NCI-H1930 (cell line): Measurements from ENCODE around the gene CASKIN1.

Experiments used
- DNase-seq, 2 experiments: peaks; one replicate each; lab custom pipeline; 2025; lab: John Stamatoyannopoulos, UW

Gene CASKIN1

DNA sequence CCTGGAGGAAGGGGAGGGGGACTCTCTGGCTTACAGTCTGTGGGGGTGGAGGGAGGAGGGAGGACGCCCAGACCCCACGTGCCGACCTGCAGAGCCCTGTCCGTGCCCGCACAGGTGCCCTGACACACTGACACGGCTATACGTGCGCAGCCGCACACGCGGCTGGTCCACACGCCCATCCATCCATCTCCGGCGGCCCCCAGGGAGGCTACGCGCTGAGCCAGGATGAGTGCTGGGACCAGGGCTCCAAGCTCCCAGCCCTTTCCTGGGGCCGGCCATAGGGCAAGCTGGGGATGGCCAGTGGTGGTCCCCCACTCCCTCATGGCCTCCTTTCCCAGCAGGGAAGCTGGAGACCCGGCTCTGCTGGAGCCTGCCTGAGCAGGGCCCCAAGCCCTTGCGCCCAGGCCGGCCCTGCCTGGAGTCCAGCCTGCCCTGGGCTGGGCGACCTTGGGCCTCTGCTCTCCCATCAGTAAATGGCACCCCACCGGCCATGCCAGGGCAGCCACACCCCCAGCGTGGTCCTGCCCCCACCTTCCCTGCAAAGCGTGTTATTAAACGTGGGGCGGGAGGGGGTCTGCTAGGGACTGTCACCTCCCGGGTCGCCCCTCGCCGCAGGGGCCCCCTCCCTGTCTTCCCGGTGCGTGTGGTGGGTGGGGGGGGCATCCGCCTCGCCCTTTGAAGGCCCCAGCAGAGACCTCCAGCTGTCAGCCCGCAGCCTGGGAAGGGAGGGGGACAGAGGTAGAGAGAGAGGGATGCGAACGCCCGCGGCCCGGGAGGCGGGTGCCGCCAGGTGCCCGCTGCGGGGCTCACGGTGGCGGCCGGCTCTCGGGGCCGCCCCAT, 863 bp downstream of the CASKIN1 start:
- no peak for DNase-seq

DNA sequence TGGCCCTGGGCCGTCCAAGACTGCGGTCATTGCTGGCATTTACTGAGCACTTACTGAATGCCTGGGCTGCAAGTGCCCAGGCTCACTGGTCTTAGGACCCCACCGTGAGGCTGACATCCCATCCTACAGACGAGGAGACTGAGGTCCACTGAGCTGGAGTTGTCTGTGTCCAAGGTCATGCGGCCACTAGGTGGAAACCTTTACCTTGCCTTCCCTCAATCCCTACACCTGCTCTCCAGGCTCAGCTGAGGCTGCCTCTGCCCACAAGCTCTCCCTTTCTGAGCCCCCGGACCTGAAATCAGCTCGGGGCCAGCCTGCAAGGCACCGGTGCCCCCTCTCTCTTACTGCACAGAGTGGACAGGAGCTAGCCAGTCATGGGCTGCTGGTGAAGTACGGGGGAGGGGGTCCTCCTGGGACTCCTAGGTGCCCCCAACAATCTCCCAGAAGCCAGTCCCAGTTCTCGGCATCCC, 1.5 kb downstream of the CASKIN1 start:
- peak; percentile 37 to 41 for DNase-seq

DNA sequence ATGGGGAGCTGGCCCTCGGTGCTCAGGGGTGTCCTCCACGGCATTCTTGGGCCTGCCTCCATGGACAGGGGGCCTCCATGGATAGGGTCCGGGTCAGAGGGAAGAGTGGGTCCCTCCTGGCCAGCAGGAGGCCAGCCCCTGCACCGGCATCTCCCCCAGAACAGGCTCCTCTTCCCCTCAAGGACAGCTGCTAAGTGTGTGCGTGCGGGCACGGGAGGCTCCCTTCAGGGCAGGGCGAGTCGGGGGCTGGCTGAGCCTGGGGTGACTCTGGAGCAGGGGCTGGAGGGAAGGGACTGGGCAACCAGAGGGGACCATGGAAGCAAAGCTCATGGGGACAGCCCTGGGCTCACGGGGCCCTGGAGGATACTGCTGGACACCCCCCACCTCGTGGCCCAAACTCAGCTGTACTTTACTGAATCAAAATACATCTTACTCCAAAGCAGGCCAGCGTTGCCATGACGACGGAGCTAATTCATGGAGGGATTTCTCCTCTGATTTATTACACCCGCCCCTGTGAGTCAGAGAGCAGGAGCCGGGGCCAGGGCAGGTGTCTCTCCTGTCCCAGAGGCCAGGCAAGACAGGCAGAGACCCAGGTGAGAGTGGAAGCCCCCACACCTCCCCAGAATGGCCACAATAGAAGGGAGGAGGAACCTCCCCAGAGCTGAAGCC, 2.1 kb downstream of the CASKIN1 start:
- DNase-seq = no peak

DNA sequence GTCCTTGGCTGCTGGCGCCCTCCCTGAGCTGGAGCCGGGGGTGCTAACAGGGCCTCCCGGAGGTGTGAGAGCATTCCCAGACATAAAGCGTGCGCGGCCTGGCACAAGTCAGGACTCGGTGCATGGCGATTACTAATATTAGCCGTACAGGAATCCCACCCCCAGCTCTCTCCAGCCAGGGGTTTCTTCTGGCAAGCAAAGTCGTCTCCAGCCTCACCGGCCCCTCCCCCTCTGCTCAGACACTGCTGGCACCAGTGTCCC, 5.0 kb downstream of the CASKIN1 start:
- no peak for DNase-seq

DNA sequence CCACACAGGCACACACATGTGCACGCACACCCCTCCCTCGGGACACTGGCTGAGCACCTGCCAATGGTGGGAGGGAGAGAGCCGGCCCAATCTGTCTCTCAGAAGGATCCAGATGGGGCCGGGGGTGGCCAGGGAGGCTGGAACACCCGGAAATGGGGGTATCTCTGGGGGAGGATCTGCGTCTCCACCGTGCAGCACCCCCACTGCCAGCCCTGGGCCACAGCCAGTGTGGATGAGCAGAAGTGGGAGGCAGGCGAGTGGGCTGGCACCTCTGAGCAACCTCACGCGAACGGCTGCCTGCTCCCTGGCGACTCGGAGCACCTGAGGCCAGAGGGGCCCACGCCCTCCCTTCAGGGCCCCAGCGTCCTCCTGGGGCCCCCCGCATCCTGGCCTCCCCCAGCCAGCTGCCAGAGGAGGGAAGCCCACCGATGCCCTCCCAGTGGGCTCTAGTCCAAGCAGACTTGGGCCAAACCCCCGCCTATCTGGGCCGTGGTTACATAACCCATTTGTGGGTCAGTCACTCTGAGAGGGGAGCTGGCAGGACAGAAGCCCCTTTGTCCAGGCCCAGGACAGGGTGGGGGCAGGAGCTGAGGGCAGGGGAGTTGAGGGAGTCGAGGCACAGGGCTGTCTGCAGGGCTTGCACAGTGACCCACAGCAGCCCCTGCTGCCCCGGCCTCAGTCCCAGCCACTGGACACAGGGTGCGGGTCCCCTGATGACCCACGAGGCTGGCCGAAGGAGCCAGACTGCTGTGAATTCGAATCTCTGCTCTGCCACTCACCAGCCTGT, 5.6 kb downstream of the CASKIN1 start:
- no peak for DNase-seq

DNA sequence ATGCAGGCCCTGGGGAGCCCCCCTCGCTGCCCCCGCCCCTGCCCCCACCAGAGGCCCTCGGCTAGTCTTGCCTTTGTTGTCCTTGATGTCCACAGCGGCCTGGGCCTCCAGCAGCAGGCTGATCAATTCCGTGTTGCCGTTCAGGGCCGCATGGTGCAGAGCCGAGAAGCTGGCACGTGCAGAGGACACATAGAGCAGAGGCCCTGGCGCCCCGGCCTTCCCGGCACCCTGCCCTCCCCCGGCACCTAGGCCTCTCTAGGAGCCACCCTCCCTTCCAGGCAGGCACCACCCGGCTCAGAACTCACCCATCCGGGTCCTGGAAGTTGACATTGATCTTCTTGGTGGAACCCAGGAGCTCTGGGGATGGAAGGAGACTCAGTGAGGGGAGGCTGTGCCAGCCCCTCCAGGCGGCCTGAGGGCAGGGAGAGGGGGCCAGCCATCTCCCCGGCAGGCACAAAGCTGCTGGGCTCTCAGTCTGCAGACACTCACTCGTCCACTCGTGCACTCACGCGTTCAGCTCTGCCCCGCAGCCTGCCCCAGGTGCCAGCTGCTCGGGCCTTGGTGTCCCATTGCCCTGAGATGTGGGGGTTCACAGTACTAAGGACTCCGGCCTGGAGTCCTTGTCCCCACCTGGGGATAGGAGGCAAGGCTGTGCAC, 6.3 kb downstream of the CASKIN1 start:
- no peak for DNase-seq

DNA sequence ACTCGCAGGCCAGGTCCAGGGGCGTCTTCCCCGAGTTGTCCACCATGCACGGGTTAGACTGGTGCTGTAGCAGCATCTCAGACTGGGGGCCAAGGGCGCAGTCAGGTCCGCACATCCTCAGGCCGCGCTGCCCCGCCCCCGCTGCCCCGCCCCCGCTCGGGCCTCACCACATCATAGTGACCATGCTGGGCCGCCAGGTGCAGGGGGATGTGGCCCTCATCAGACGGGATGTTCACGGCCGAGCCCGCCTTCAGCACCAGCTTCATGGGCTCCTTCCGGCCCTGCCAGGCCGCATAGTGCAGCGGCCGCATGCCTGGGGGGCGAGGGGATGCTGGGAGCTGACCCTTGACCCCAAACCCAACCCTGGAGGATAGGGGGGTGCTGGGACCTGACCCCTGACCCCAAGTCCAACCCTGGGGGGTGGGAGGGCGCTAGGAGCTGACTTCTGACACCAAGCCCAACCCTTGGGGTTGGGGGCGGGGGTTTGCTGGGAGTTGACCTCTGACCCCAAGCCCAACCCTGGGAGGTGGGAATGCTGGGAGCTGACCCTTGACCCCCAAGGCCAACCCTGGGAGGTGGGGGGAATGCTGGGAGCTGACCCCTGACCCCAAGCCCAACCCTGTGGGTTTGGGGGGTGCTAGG, 7.0 kb downstream of the CASKIN1 start:
- DNase-seq = no peak

DNA sequence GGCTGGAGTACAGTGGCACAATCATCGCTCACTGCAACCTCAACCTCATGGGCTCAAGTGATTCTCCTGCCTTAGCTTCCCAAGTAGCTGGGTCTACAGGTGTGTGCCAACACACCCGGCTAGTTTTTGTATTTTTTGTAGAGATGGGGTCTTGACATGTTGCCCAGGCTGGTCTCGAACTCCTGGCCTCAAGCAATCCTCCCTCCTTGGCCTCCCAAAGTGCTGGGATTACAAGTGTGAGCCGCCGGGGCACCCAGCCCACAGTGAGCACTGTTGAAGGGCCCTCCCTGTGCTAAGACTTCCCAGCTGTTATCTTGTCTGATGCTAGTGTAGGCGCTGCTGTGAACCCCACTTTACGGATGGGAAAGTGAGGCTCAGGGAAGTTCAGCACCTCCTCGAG, 8.0 kb downstream of the CASKIN1 start:
- DNase-seq = no peak

DNA sequence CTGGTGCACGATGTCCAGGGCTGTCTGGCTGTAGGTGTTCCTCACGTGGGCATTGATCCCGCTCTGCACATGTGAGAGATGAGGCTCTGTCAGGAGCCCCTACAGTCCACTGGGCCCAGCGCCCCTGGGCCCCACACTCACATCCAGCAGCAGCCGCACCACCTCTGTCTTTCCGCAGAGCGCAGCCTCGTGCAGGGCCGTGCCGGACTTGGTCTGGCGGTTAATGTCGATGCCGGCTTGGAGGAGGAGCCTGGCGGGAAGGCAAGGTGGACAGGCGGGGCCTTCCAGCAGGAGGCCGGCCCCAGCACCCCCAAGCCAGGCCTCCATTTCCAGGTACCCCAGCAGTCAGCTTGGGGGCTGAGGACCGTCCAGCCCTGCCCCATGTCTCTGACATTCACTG, 9.2 kb downstream of the CASKIN1 start:
- no peak for DNase-seq

DNA sequence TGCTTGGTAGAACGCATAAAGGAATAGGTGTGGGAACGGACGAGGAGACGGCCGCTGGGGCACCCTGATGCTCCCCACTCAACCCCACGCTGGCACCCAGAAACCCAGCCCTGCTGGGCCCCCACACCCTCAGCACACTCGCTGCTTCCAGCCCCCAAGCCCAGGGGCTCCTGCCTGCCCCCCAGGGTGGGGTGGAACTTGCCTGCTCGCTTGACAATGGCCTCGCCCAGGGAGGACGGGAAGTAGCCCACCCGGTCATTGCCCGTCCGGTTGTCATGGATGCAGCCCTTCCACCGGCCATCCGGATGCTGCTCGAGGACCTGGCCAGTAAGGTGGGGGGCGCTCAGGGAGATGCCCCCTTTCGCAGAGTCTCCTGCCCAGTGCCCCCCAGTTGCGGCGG, 9.9 kb downstream of the CASKIN1 start:
- no peak for DNase-seq

DNA sequence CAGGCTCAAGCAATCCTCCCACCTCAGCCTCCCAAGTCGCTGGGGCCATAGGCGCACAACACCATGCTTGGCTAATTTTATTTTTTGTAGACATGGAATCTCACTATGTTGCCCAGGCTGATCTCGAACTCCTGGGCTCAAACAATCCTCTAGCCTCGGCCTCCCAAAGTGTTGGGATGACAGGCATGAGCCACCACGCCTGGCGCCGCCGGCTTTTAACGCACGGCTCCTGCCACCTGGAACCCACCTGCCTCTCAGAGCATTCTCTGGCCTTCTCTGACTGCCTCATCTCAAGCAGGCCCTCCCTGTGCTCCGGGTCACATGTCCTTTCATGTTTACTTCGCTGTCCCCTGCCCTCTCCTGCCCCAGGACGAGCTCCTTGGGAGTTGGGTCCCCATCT, 10.3 kb downstream of the CASKIN1 start:
- DNase-seq = no peak

DNA sequence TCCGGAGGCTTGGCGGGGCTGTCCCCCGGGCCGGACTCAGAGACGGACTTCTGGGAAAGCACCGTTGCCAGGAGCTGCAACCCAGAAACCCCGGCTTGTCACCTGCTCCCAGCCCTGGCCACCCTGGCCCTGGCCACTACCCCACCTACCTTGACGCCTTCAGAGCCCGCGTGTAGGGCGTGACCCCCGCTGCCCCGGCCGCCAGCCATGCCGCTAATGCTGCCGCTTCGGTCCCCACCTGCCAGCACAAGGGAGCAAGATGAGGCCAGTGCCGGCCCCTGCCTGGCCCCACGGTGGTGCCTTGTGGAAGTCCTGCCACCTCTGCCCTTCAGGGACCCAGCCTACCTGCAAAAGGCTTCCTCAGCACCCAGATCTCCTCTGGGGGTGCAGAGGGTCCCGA, 11.4 kb downstream of the CASKIN1 start:
- no peak for DNase-seq

DNA sequence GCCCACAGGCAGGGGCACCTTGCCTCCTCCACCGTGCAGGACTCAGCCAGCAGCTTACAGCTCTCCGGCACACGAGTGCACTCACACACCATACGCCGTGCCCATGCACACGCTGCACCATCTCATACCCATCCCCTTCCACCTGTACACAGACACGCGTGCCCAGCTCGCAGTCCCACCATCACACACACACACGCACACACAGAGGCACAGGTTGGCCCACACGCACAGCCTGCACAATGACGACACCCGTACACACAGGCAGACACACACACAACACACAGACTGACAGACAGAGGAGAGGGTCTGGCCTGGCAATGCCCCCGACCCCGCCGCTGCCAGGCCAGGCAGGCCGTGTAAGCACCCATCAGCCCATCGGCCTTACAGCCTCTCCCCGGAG, 12.1 kb downstream of the CASKIN1 start:
- no peak for DNase-seq

DNA sequence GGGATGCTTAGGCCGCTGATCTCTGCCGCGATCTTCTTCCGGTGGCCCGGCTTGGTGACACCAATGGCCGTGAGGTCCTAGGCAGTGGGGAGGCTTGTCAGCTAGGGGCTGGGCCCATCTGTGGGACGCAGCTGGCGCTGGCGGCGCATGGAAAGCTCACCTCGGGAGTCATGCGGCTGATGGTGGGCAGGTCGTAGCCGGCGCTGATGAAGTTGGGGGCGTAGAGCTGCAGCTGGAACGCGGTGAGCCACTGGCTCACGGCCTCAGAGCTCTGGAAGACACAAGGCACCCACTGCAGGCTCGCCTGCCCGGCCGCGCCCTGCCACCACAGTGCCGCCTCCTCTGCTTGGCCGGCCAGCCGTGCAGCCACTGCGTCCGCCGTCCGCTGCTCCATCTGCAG, 12.7 kb downstream of the CASKIN1 start:
- no peak for DNase-seq

DNA sequence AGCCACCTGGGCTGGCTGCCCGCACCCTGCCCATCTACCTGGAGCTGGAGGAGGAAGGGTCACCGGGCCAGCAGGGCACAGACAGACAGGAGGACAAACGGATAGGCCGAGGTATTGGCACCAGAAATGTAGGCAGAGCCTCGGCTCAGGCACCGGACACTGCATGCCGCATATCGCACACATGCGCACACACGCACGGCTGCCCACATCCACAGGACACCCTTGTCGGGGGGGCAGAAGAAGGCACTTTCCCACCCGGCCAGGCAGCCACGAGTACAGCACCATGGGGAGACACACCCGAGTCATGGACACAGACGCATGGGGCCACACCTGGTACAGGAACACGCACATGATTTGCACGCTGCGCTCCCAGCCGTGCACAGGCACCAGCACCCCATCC, 14.5 kb downstream of the CASKIN1 start:
- no peak for DNase-seq

DNA sequence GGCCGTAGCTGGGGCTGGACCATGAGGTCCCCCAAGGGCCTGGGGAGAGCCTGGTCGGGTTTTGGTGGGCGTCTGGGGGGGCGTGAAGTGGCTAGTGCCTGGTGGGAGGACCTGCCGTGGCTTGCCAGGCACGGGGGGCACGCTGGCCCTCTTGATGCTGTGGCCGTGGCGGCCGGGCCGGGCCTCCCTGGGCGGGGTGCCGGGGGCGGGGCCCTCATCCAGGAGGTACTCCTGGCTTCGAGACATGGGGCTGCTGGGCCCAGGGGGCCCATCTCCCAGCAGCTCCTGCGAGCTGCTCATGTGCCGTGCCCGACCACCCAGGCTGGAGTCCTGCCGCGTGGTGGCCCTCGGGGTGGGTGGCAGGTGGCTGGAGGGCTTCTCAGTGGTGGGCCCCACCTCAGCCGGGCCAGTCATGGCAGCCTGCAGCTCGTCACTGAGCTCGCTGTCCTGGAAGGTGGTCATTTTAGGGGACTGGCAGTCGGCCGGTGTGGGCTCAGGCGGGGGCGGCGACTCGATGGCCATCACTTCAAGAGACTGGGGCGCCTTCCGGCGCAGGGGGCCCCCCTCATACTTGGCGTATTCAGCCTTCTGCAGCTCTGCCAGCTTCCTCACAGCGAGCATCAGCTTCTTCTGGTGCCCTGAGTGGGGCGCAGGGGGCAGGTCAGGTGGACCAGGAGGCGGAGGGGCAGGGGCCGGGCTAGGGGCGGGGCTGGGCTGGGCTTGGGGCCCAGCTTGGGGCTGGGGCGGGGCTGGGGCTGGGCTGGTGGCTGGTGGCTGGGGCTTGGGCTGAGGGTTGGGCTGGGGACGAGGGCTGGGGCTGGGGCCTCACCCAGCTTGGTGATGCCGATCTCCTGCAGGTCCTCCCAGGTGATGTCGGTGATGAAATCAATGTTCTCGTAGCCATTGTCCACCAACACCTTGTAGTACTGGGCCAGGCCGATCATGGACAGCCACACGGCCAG, 15.2 kb downstream of the CASKIN1 start:
- no peak for DNase-seq

DNA sequence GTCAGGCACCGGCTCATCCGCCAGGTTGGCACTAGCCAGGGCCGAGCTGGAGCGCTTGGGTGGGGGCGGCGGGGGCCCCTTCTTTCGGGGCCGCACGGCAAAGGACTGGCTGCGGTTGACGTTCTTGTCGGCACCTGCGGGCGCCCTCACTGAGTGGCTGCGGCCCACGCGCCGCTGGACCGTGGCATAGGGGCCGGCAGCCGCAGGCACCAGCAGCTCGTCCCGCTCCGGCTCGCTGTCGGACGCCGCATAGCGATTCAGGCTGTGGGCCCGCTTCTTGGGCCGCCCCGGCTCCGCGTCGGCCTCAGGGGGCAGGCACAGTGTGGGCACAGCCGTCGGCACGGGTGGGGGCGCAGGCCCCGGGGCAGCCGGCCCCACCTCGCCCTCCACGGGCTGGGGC, 15.9 kb downstream of the CASKIN1 start:
- no peak for DNase-seq

DNA sequence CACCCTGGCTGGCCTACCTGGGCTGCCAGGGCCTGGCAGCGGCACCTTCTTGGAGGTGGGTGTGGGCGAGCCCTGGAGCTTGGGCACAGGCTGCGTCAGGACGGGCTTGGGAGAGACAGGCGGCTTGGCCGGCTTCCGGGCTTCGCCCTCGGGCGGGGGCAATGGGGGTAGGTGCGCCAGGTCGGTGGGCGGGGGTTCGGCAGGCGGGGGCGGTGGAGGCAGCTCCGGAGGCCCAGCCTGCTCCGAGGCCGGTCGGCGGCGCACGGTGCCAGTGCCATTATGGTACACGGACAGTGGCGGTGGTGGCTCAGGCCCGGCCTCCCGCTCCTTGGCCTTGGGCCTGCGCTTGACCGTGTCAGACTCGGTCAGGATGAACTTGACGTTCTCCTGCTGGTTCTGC, 16.8 kb downstream of the CASKIN1 start:
- DNase-seq = no peak

DNA sequence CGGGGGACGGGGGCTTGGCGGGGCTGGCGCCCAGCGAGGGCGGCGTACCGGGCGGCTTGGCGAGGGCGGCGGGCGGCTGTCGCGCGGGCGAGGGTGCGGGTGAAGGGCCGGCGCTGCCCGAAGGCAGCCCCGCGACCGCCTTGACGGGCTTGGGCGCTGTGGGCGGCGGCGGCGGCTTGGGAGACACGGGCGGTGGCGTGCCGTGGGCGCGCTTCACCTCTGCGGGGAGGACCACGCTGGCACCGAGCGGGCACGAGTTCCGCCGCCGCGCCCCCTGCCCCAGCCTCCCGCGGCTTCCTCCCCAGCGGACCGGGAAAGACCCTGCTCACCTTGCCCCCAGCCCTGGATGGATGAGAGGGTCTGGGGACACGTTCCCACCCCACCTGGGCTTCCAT, 17.3 kb downstream of the CASKIN1 start:
- no peak for DNase-seq

DNA sequence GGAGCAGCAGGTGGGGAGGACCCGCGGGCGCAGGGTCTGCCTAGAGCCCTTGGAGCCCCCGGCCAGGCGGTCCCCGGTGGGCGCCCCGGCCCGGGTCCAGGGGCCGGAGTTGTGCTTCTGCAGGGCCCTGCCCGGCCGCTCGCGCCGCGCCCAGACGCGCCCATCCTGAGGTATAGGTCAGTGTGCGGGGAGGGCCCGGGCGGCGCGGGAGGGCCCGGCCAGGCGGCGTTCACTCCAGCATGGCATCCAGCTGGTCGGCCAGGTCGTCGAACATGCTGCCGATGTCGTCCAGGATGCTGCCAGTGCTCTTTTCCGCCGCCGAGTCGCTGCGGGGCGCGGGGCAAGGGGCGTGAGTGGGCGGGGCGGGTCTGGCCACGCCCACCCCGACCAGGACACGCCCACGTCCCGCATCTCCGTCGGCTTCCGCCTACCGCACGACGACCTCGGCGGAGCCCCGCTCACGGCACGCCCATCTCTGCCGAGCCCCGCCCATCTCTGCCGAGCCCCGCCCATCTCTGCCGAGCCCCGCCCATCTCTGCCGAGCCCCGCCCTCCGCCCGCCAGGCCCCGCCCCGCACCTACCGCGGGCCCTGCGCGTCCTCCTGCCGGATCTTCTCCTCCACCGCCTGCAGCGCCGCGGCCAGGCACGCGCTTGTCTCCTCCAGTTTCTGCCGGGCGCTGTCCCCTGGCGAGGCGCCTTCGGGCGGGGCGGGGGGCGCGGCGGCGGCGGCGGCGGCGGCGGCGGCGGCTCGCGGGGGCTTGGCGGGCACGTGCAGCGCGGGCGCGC, 17.9 kb downstream of the CASKIN1 start:
- DNase-seq = peak; percentile 46 to 71
